WTC11 (cell line): ENCODE measurements around the gene FUT7. TPM values are rescaled to one million over a fixed set of nuclear protein-coding genes. Genes with fewer than 3 reads are reported as not detected.

ENCODE experiments used
- ATAC-seq: fragments of 200-7000 bp; cut with Tn5 transposase; 2 replicates; pipeline ENCODE4 v1.10.0; 2021; ENCODE audit warnings: mild to moderate bottlenecking, moderate library complexity
- CTCF ChIA-PET: fragments of 300-600 bp; sonication (Branson Sonifier 250); formaldehyde crosslinking; loops from one replicate; lab custom pipeline; 2021; ENCODE audit warnings: antibody characterized with exemption; lab: Charles Lee
- POLR2A ChIA-PET: fragments of 350-600 bp; sonication (Branson Sonifier 250); formaldehyde crosslinking; loops from one replicate; lab custom pipeline; 2021; ENCODE audit warnings: antibody characterized with exemption; lab: Charles Lee
- DNase-seq: peaks from one replicate; pipeline ENCODE4 v3.0.0; 2021; ENCODE audit warnings: low spot score
- H3K27ac Mint-ChIP-seq: 2 replicates; pipeline ENCODE4 v1.8.0; 2021; ENCODE audit warnings: mixed read lengths
- H3K27me3 Mint-ChIP-seq: 2 replicates; pipeline ENCODE4 v1.8.0; 2021; ENCODE audit warnings: low read depth, mild to moderate bottlenecking, moderate library complexity, mixed read lengths
- H3K36me3 Mint-ChIP-seq: 2 replicates; pipeline ENCODE4 v1.8.0; 2021; ENCODE audit warnings: mixed read lengths
- H3K4me1 Mint-ChIP-seq: 2 replicates; pipeline ENCODE4 v1.8.0; 2022; ENCODE audit warnings: mixed read lengths
- H3K4me3 Mint-ChIP-seq: 2 replicates; pipeline ENCODE4 v1.8.0; 2021; ENCODE audit warnings: mild to moderate bottlenecking, moderate library complexity, mixed read lengths
- H3K9me3 Mint-ChIP-seq: 2 replicates; pipeline ENCODE4 v1.8.0; 2021; ENCODE audit warnings: mixed read lengths
- ATF1 ChIP-seq: sonication (generic); formaldehyde crosslinking; IDR thresholded peaks from 2 replicates; pipeline ENCODE4 v1.8.1; 2023; ENCODE audit warnings: mild to moderate bottlenecking, moderate library complexity, missing genetic modification reagents
- CDX4 ChIP-seq: fragments of 250-450 bp; sonication (Bioruptor Pico); IDR thresholded peaks from 2 replicates; pipeline ENCODE4 v1.9.0; 2021; ENCODE audit warnings: moderate library complexity, mild to moderate bottlenecking, inconsistent platforms, borderline replicate concordance
- E2F5 ChIP-seq: sonication (generic); formaldehyde crosslinking; IDR thresholded peaks from 2 replicates; pipeline ENCODE4 v1.8.1; 2022; ENCODE audit warnings: mild to moderate bottlenecking, moderate library complexity, missing genetic modification reagents
- EMX1 ChIP-seq: fragments of 250-450 bp; sonication (Bioruptor Pico); IDR thresholded peaks from 2 replicates; pipeline ENCODE4 v1.8.0; 2021; ENCODE audit warnings: mild to moderate bottlenecking
- ESRRA ChIP-seq: sonication (generic); formaldehyde crosslinking; IDR thresholded peaks from 2 replicates; pipeline ENCODE4 v1.8.1; 2022; ENCODE audit warnings: mild to moderate bottlenecking, missing genetic modification reagents, borderline replicate concordance
- ETV6 ChIP-seq: sonication (generic); formaldehyde crosslinking; IDR thresholded peaks from 2 replicates; pipeline ENCODE4 v1.8.1; 2022; ENCODE audit warnings: mild to moderate bottlenecking, missing genetic modification reagents
- FOXK1 ChIP-seq: sonication (generic); formaldehyde crosslinking; IDR thresholded peaks from 2 replicates; pipeline ENCODE4 v1.8.0; 2022; ENCODE audit warnings: mild to moderate bottlenecking, moderate library complexity, missing genetic modification reagents
- FOXP1 ChIP-seq: sonication (generic); formaldehyde crosslinking; IDR thresholded peaks from 2 replicates; pipeline ENCODE4 v1.8.0; 2022; ENCODE audit warnings: missing genetic modification reagents, mild to moderate bottlenecking, moderate library complexity, borderline replicate concordance
- GTF2I ChIP-seq: fragments of 250-450 bp; sonication (Bioruptor Pico); conservative IDR thresholded peaks from 2 replicates; pipeline ENCODE4 v1.4.0; 2021; ENCODE audit warnings: mild to moderate bottlenecking
- HMGA2 ChIP-seq: fragments of 250-450 bp; sonication (Bioruptor Pico); IDR thresholded peaks from 2 replicates; pipeline ENCODE4 v1.4.0; 2021; ENCODE audit warnings: mild to moderate bottlenecking, moderate library complexity
- IRF1 ChIP-seq: sonication (generic); formaldehyde crosslinking; IDR thresholded peaks from 2 replicates; pipeline ENCODE4 v1.8.0; 2023; ENCODE audit warnings: missing genetic modification reagents
- KAT7 ChIP-seq: sonication (generic); formaldehyde crosslinking; IDR thresholded peaks from 2 replicates; pipeline ENCODE4 v1.8.1; 2023; ENCODE audit warnings: missing genetic modification reagents, mild to moderate bottlenecking, borderline replicate concordance
- MAX ChIP-seq: sonication (generic); formaldehyde crosslinking; IDR thresholded peaks from 2 replicates; pipeline ENCODE4 v1.8.0; 2022; ENCODE audit warnings: mild to moderate bottlenecking, missing genetic modification reagents
- NR1H2 ChIP-seq: sonication (generic); formaldehyde crosslinking; IDR thresholded peaks from 2 replicates; pipeline ENCODE4 v1.9.0; 2021; ENCODE audit warnings: mild to moderate bottlenecking, moderate library complexity, missing genetic modification reagents
- NR3C1 ChIP-seq: sonication (generic); formaldehyde crosslinking; conservative IDR thresholded peaks from 2 replicates; pipeline ENCODE4 v1.8.1; 2023; ENCODE audit warnings: low read depth, mild to moderate bottlenecking, missing genetic modification reagents
- OVOL2 ChIP-seq: fragments of 250-450 bp; sonication (Bioruptor Pico); IDR thresholded peaks from 2 replicates; pipeline ENCODE4 v1.9.0; 2021; ENCODE audit warnings: mild to moderate bottlenecking, borderline replicate concordance
- TCF7 ChIP-seq: sonication (generic); formaldehyde crosslinking; IDR thresholded peaks from 2 replicates; pipeline ENCODE4 v1.8.0; 2022; ENCODE audit warnings: mild to moderate bottlenecking, low read depth, missing genetic modification reagents, moderate library complexity
- ZMAT4 ChIP-seq: fragments of 250-450 bp; sonication (Bioruptor Pico); IDR thresholded peaks from 2 replicates; pipeline ENCODE4 v1.9.0; 2021; ENCODE audit warnings: mild to moderate bottlenecking
- ZNF121 ChIP-seq: sonication (generic); formaldehyde crosslinking; IDR thresholded peaks from 2 replicates; pipeline ENCODE4 v1.8.0; 2023; ENCODE audit warnings: missing genetic modification reagents
- ZNF138 ChIP-seq: sonication (generic); formaldehyde crosslinking; conservative IDR thresholded peaks from 2 replicates; pipeline ENCODE4 v1.8.1; 2022; ENCODE audit warnings: mild to moderate bottlenecking, moderate library complexity, missing genetic modification reagents
- ZNF219 ChIP-seq: sonication (generic); formaldehyde crosslinking; IDR thresholded peaks from 2 replicates; pipeline ENCODE4 v1.8.0; 2023; ENCODE audit warnings: missing genetic modification reagents, mild to moderate bottlenecking, borderline replicate concordance
- ZNF317 ChIP-seq: sonication (generic); formaldehyde crosslinking; IDR thresholded peaks from 2 replicates; pipeline ENCODE4 v1.8.1; 2023; ENCODE audit warnings: low read depth, mild to moderate bottlenecking, moderate library complexity, missing genetic modification reagents, borderline replicate concordance
- ZNF396 ChIP-seq: fragments of 250-450 bp; sonication (Bioruptor Pico); IDR thresholded peaks from 2 replicates; pipeline ENCODE4 v1.8.0; 2021; ENCODE audit warnings: mild to moderate bottlenecking, moderate library complexity, borderline replicate concordance
- ZNF512 ChIP-seq: sonication (generic); formaldehyde crosslinking; IDR thresholded peaks from 2 replicates; pipeline ENCODE4 v1.8.1; 2022; ENCODE audit warnings: missing genetic modification reagents, borderline replicate concordance
- ZNF532 ChIP-seq: fragments of 250-450 bp; sonication (Bioruptor Pico); IDR thresholded peaks from 2 replicates; pipeline ENCODE4 v1.9.0; 2021; ENCODE audit warnings: mild to moderate bottlenecking, borderline replicate concordance
- ZSCAN18 ChIP-seq: fragments of 250-450 bp; sonication (Bioruptor Pico); IDR thresholded peaks from 2 replicates; pipeline ENCODE4 v2.1.2; 2022; ENCODE audit warnings: mild to moderate bottlenecking, moderate library complexity
- total RNA-seq: library from RNA; stranded (reverse); gene quantifications from 3 replicates; pipeline ENCODE4 v1.2.3, GENCODE V29; 2021

The FUT7 gene
- total RNA-seq, 1 experiment from 2014 or later: not detected

- no peak for TF ChIP-seq EMX1 (CRISPR knock-in tag)
- no peak for TF ChIP-seq E2F5
- no peak for TF ChIP-seq ETV6 (CRISPR knock-in tag)
- no peak for TF ChIP-seq ZNF532 (CRISPR knock-in tag)
- no peak for TF ChIP-seq NR1H2 (CRISPR knock-in tag)
- TF ChIP-seq FOXK1 (CRISPR knock-in tag): no peak
- TF ChIP-seq GTF2I: no peak
- no peak for TF ChIP-seq OVOL2 (CRISPR knock-in tag)
- no peak for TF ChIP-seq ATF1 (CRISPR knock-in tag)
- TF ChIP-seq IRF1 (CRISPR knock-in tag): no peak
- TF ChIP-seq ZNF121 (CRISPR knock-in tag): no peak
- no peak for TF ChIP-seq ZNF396 (CRISPR knock-in tag)
- TF ChIP-seq NR3C1 (CRISPR knock-in tag): no peak
- no peak for TF ChIP-seq TCF7 (CRISPR knock-in tag)
- TF ChIP-seq FOXP1 (CRISPR knock-in tag): no peak
- TF ChIP-seq CDX4 (CRISPR knock-in tag): no peak
- TF ChIP-seq ESRRA: no peak
- TF ChIP-seq, all 79 proteins: peak for 0
- DNase-seq (no peak), ATAC-seq (no peak)
- Mint-ChIP-seq H3K36me3 (peaks cover 5% of the 10 kb centered on the region; the same call in 1 of the 2 replicates), H3K4me3 (no peak overlapping the region), H3K9me3 (no peaks in the 10 kb centered on the region), H3K4me1 (peaks cover 6% of the 10 kb centered on the region), H3K27me3 (peaks cover 9% of the 10 kb centered on the region), H3K27ac (no peak overlapping the region)
- POLR2A ChIA-PET: no interaction called here
- CTCF ChIA-PET: interaction anchor here (4.6 kb wide), 1 partner anchor 12 kb away, joined by 23 read pairs; no protein-coding TSS in a partner anchor
These were observed 9.2 kb upstream of the FUT7 start for GRCh38 chr9:137041124-137041523.

- ChIA-PET POLR2A (no interaction called here), CTCF (interaction anchor here (4.6 kb wide), 1 partner anchor 11 kb away, joined by 23 read pairs; no protein-coding TSS in a partner anchor)
- H3K9me3 Mint-ChIP-seq: no peaks in the 10 kb centered on the region
- ATAC-seq (no peak), DNase-seq (no peak)
- H3K36me3 Mint-ChIP-seq: peaks cover 5% of the 10 kb centered on the region; the same call in 1 of the 2 replicates
- no peak overlapping the region for H3K4me3 Mint-ChIP-seq
- H3K27me3 Mint-ChIP-seq: peaks cover 9% of the 10 kb centered on the region
- no peak overlapping the region for H3K27ac Mint-ChIP-seq
- H3K4me1 Mint-ChIP-seq: peaks cover 6% of the 10 kb centered on the region
- TF ChIP-seq ZSCAN18 (CRISPR knock-in tag) (no peak), ZNF219 (no peak), MAX (CRISPR knock-in tag) (no peak), ZNF317 (CRISPR knock-in tag) (no peak), HMGA2 (CRISPR knock-in tag) (no peak), ZMAT4 (CRISPR knock-in tag) (no peak), ZNF512 (CRISPR knock-in tag) (no peak), ZNF138 (CRISPR knock-in tag) (no peak), KAT7 (CRISPR knock-in tag) (no peak), ETV6 (CRISPR knock-in tag) (no peak)
These were observed 8.7 kb upstream of the FUT7 start for GRCh38 chr9:137040568-137040967.
